ENCODE measurements around the gene GKN2. TPM values are rescaled to one million over a fixed set of nuclear protein-coding genes. Genes with fewer than 3 reads are reported as not detected.

GKN2 gene
- polyA plus RNA-seq, 1 of the 3 experiments (the other 2 are of a cell fraction): not detected

- no peaks in the 10 kb centered on the region for H3K79me2 ChIP-seq (ENCODE audit: insufficient read depth)
- H3K36me3 ChIP-seq (replicated peaks in 1 of 2; ENCODE audit: control insufficient read depth in 1 of 2, insufficient read depth in 2 of 2, low read length in 1 of 2): no peaks in the 10 kb centered on the region
- peaks cover 0 to 8% of the 10 kb centered on the region in 2 experiments; a peak in 2 of 4 replicates for H3K4me1 ChIP-seq (ENCODE audit: control insufficient read depth in 1 of 2, insufficient read depth in 2 of 2, low read depth in 1 of 2, low read length in 1 of 2)
- no peak for DNase-seq
- no peak overlapping the region for H3K4me2 ChIP-seq
- H3K27ac ChIP-seq (ENCODE audit: low read depth in 2 of 2, low read length in 1 of 2): no peak overlapping the region
- peaks cover 6% of the 10 kb centered on the region; the same call in 1 of the 2 replicates for H3K9me3 ChIP-seq
- H4K20me1 ChIP-seq (ENCODE audit: insufficient read depth): no peaks in the 10 kb centered on the region
- CTCF ChIA-PET: interaction anchor here (0.9 to 7.8 kb wide), 9 partner anchors 9 to 444 kb away, joined by 3 to 156 read pairs (median 9); no protein-coding TSS in a partner anchor
- 76% methylated on average over 3 of the region's 3 CpGs for WGBS (ENCODE audit: low lambda C conversion rate)
- no peak overlapping the region for H3K4me3 ChIP-seq (ENCODE audit: low read depth in 2 of 2, low read length in 1 of 2)
- H2AFZ ChIP-seq (ENCODE audit: low read depth): no peak overlapping the region
- no peaks in the 10 kb centered on the region for H3K27me3 ChIP-seq (ENCODE audit: insufficient read depth)
- H3K9ac ChIP-seq: no peak overlapping the region
- TF ChIP-seq FOXJ3 (CRISPR knock-in tag; IDR thresholded peaks at IDR 0.05) (no peak), TCF12 (IDR thresholded peaks at IDR 0.05) (no peak), RXRA (IDR thresholded peaks at IDR 0.05; ENCODE audit: borderline replicate concordance, low read depth) (no peak), JUND (IDR thresholded peaks at IDR 0.05) (no peak), POLR2AphosphoS5 (IDR thresholded peaks at IDR 0.05; ENCODE audit: low read depth, low read length) (no peak), CTCF (IDR thresholded peaks at IDR 0.05) (no peak), TAF1 (IDR thresholded peaks at IDR 0.05; ENCODE audit: borderline replicate concordance, low read depth, low read length) (no peak), RFX5 (IDR thresholded peaks at IDR 0.05; ENCODE audit: low read length) (no peak)
- POLR2A ChIA-PET: interaction anchor here (0.6 kb wide), 1 partner anchor 144 kb away, joined by 4 read pairs; no protein-coding TSS in a partner anchor
- no peaks in the 10 kb centered on the region for H3F3A ChIP-seq (replicated peaks; ENCODE audit: insufficient read depth)
- no peaks in the 10 kb centered on the region for H3K9me2 ChIP-seq
Observed at GRCh38 chr2:68906716-68907115, 46.0 kb downstream of the GKN2 start.

- H4K20me1 ChIP-seq (ENCODE audit: insufficient read depth): no peaks in the 10 kb centered on the region
- TF ChIP-seq NFIC (IDR thresholded peaks at IDR 0.05; ENCODE audit: borderline replicate concordance): peak; percentile 37; the same call in 1 of the 2 replicates
- no peak for TF ChIP-seq USF2 (IDR thresholded peaks at IDR 0.05; ENCODE audit: borderline replicate concordance, low read depth, low read length)
- no peaks in the 10 kb centered on the region for H3F3A ChIP-seq (replicated peaks; ENCODE audit: insufficient read depth)
- WGBS (ENCODE audit: low lambda C conversion rate): 39% methylated on average over 2 of the region's 2 CpGs
- no peaks in the 10 kb centered on the region for H3K36me3 ChIP-seq (replicated peaks in 1 of 2; ENCODE audit: control insufficient read depth in 1 of 2, insufficient read depth in 2 of 2, low read length in 1 of 2)
- H3K9ac ChIP-seq: no peak overlapping the region
- H3K9me2 ChIP-seq: no peaks in the 10 kb centered on the region
- no peak overlapping the region for H2AFZ ChIP-seq (ENCODE audit: low read depth)
- H3K4me2 ChIP-seq: no peak overlapping the region
- H3K9me3 ChIP-seq: peaks cover 6% of the 10 kb centered on the region; the same call in 1 of the 2 replicates
- no peaks in the 10 kb centered on the region for H3K27me3 ChIP-seq (ENCODE audit: insufficient read depth)
- ChIA-PET POLR2A (no interaction called here), CTCF (interaction anchor here (5.6 to 7.8 kb wide), 2 partner anchors 21 to 154 kb away, joined by 52 to 156 read pairs; no protein-coding TSS in a partner anchor)
- H3K4me1 ChIP-seq (ENCODE audit: control insufficient read depth in 1 of 2, insufficient read depth in 2 of 2, low read depth in 1 of 2, low read length in 1 of 2): peaks cover 0 to 8% of the 10 kb centered on the region in 2 experiments; a peak in 1 of 4 replicates
- DNase-seq: no peak
- no peak overlapping the region for H3K4me3 ChIP-seq (ENCODE audit: low read depth in 2 of 2, low read length in 1 of 2)
- no peaks in the 10 kb centered on the region for H3K79me2 ChIP-seq (ENCODE audit: insufficient read depth)
- H3K27ac ChIP-seq (ENCODE audit: low read depth in 2 of 2, low read length in 1 of 2): peak overlapping the region in 1 of 2 experiments; percentile 25; a peak in 1 of 4 replicates
Observed at GRCh38 chr2:68905116-68905515, 47.6 kb downstream of the GKN2 start.
